GM21528 (cell line): ENCODE results near the gene MARVELD1.
"Not testable (repeated sequence)": the region's sequence is repeated elsewhere in the genome, so short reads cannot be mapped to it uniquely, and the experiment has no call there.

Source experiments
- ATAC-seq: cut with Tn5 transposase; IDR thresholded peaks from one replicate; pipeline ENCODE4 v1.9.1; 2021; ENCODE audit warnings: mild to moderate bottlenecking, moderate library complexity; ENCODE audit not compliant: unreplicated experiment, low FRiP score

The MARVELD1 gene

GRCh38 chr10:97689559-97690020 is 23.9 kb upstream of the MARVELD1 start:
- no peak for ATAC-seq

GRCh38 chr10:97690133-97690532 is 23.4 kb upstream of the MARVELD1 start:
- ATAC-seq, result no peak

GRCh38 chr10:97698072-97698655 is 15.4 kb upstream of the MARVELD1 start:
- ATAC-seq, result not testable (repeated sequence)

GRCh38 chr10:97701438-97702069 is 12.0 kb upstream of the MARVELD1 start:
- no peak for ATAC-seq

GRCh38 chr10:97703398-97704067 is 10.0 kb upstream of the MARVELD1 start:
- no peak for ATAC-seq

- no peak for ATAC-seq
Observed at GRCh38 chr10:97704341-97704740, 9.2 kb upstream of the MARVELD1 start.

GRCh38 chr10:97705006-97705670 is 8.4 kb upstream of the MARVELD1 start:
- no peak for ATAC-seq

- no peak for ATAC-seq
Observed at GRCh38 chr10:97707134-97707861, 6.2 kb upstream of the MARVELD1 start.

- ATAC-seq, result no peak
Observed at GRCh38 chr10:97708167-97708566, 5.4 kb upstream of the MARVELD1 start.

GRCh38 chr10:97708976-97709946 is 4.3 kb upstream of the MARVELD1 start:
- ATAC-seq, result no peak

GRCh38 chr10:97711640-97712572 is 1.6 kb upstream of the MARVELD1 start:
- ATAC-seq, result no peak

GRCh38 chr10:97713826-97714400 is 383 bp downstream of the MARVELD1 start:
- no peak for ATAC-seq

- ATAC-seq, result no peak
Observed at GRCh38 chr10:97714401-97715258, 1.1 kb downstream of the MARVELD1 start.

- ATAC-seq, result no peak
Observed at GRCh38 chr10:97715259-97715874, 1.8 kb downstream of the MARVELD1 start.

- ATAC-seq, result no peak
Observed at GRCh38 chr10:97717627-97718026, 4.1 kb downstream of the MARVELD1 start.

- no peak for ATAC-seq
Observed at GRCh38 chr10:97718178-97718577, 4.6 kb downstream of the MARVELD1 start.

GRCh38 chr10:97718659-97719142 is 5.2 kb downstream of the MARVELD1 start:
- ATAC-seq, result no peak
